ENCODE data around the gene KCTD1. TPM values are rescaled to one million over a fixed set of nuclear protein-coding genes. Genes with fewer than 3 reads are reported as not detected.

Gene KCTD1
- polyA plus RNA-seq, 3 donors: 0.40 TPM; not detected in 2

GRCh38 chr18:26555804-26556553, 7.6 kb upstream of the KCTD1 start:
- Mint-ChIP-seq H3K36me3 (no peaks in the 10 kb centered on the region), H3K27ac (no peak overlapping the region), H3K9me3 (peaks cover 0 to 5% (median 2%) of the 10 kb centered on the region in 7 donors), H3K4me3 (no peak overlapping the region), H3K27me3 (ENCODE audit: low read depth in 3 of 3) (peaks cover 35 to 58% (median 41%) of the 10 kb centered on the region in 3 donors), H3K4me1 (peaks cover 2% of the 10 kb centered on the region)
- Histone ChIP-seq H2AFZ (ENCODE audit: insufficient read depth, low read depth, low read length, poor library complexity, severe bottlenecking) (no peak overlapping the region), H3K36me3 (replicated peaks in 1 of 2; ENCODE audit: control insufficient read depth in 1 of 2, insufficient read depth in 2 of 2, low read length in 2 of 2) (no peaks in the 10 kb centered on the region), H3K4me2 (replicated peaks; ENCODE audit: extremely low read depth, low read length, poor library complexity, severe bottlenecking) (no peak overlapping the region), H3K4me3 (replicated peaks in 1 of 3; ENCODE audit: low read depth in 2 of 3, low read length in 3 of 3) (no peak overlapping the region), H4K20me1 (ENCODE audit: insufficient read depth, low read length) (no peaks in the 10 kb centered on the region), H3K27me3 (ENCODE audit: control insufficient read depth in 2 of 2, insufficient read depth in 2 of 2, low read length in 2 of 2) (peaks cover 41 to 59% of the 10 kb centered on the region in 2 donors), H3K4me1 (ENCODE audit: control insufficient read depth in 1 of 2, insufficient read depth in 2 of 2, low read length in 2 of 2) (peaks cover 0 to 3% of the 10 kb centered on the region in 2 donors), H3K27ac (ENCODE audit: low read depth in 1 of 2, low read length in 2 of 2) (no peak overlapping the region), H3K79me2 (ENCODE audit: insufficient read depth, low read length) (no peaks in the 10 kb centered on the region), H3K9me3 (replicated peaks in 1 of 2; ENCODE audit: control insufficient read depth in 1 of 2, insufficient read depth in 1 of 2, low read length in 2 of 2) (peaks cover 0 to 12% of the 10 kb centered on the region in 2 donors), H3K9ac (ENCODE audit: insufficient read depth, low read length, poor library complexity, severe bottlenecking) (no peak overlapping the region)
- DNase-seq: no peak
- no peak for TF ChIP-seq CTCF (IDR thresholded peaks at IDR 0.05)
- no CpG with 5 or more reads among the region's 4 CpGs for WGBS (ENCODE audit: insufficient coverage)
- intact Hi-C loops (cut with micrococcal nuclease): no loop called here

GRCh38 chr18:26553943-26554342, 5.6 kb upstream of the KCTD1 start:
- H3K27ac ChIP-seq (ENCODE audit: low read depth in 1 of 2, low read length in 2 of 2): no peak overlapping the region
- Mint-ChIP-seq H3K4me3 (peak overlapping the region in 1 of 2 donors; percentile 46), H3K4me1 (peaks cover 15% of the 10 kb centered on the region), H3K27ac (no peak overlapping the region), H3K36me3 (peaks cover 0 to 4% of the 10 kb centered on the region in 2 donors), H3K27me3 (ENCODE audit: low read depth in 3 of 3) (peaks cover 52 to 74% (median 54%) of the 10 kb centered on the region in 3 donors), H3K9me3 (peaks cover 0 to 14% (median 6%) of the 10 kb centered on the region in 7 donors)
- peaks cover 15 to 23% of the 10 kb centered on the region in 2 donors for H3K4me1 ChIP-seq (ENCODE audit: control insufficient read depth in 1 of 2, insufficient read depth in 2 of 2, low read length in 2 of 2)
- peaks cover 55 to 78% of the 10 kb centered on the region in 2 donors for H3K27me3 ChIP-seq (ENCODE audit: control insufficient read depth in 2 of 2, insufficient read depth in 2 of 2, low read length in 2 of 2)
- intact Hi-C loops (cut with micrococcal nuclease): no loop called here
- no peak overlapping the region for H3K4me3 ChIP-seq (replicated peaks in 1 of 3; ENCODE audit: low read depth in 2 of 3, low read length in 3 of 3)
- H3K9ac ChIP-seq (ENCODE audit: insufficient read depth, low read length, poor library complexity, severe bottlenecking): no peak overlapping the region
- DNase-seq: no peak
- peaks cover 0 to 20% of the 10 kb centered on the region in 2 donors for H3K9me3 ChIP-seq (replicated peaks in 1 of 2; ENCODE audit: control insufficient read depth in 1 of 2, insufficient read depth in 1 of 2, low read length in 2 of 2)
- no peak overlapping the region for H2AFZ ChIP-seq (ENCODE audit: insufficient read depth, low read depth, low read length, poor library complexity, severe bottlenecking)
- WGBS (ENCODE audit: insufficient coverage): no CpG with 5 or more reads among the region's 1 CpG
- H3K79me2 ChIP-seq (ENCODE audit: insufficient read depth, low read length): no peaks in the 10 kb centered on the region
- H3K36me3 ChIP-seq (replicated peaks in 1 of 2; ENCODE audit: control insufficient read depth in 1 of 2, insufficient read depth in 2 of 2, low read length in 2 of 2): no peaks in the 10 kb centered on the region
- H3K4me2 ChIP-seq (replicated peaks; ENCODE audit: extremely low read depth, low read length, poor library complexity, severe bottlenecking): no peak overlapping the region
- TF ChIP-seq CTCF (IDR thresholded peaks at IDR 0.05): no peak
- H4K20me1 ChIP-seq (ENCODE audit: insufficient read depth, low read length): no peaks in the 10 kb centered on the region

Data from CD14-positive monocyte (primary cell).